ENCODE data around the gene EFCAB8.
A peak's percentile ranks its signal among the peaks of the same experiment; 100 is the strongest.

Gene EFCAB8

DNA sequence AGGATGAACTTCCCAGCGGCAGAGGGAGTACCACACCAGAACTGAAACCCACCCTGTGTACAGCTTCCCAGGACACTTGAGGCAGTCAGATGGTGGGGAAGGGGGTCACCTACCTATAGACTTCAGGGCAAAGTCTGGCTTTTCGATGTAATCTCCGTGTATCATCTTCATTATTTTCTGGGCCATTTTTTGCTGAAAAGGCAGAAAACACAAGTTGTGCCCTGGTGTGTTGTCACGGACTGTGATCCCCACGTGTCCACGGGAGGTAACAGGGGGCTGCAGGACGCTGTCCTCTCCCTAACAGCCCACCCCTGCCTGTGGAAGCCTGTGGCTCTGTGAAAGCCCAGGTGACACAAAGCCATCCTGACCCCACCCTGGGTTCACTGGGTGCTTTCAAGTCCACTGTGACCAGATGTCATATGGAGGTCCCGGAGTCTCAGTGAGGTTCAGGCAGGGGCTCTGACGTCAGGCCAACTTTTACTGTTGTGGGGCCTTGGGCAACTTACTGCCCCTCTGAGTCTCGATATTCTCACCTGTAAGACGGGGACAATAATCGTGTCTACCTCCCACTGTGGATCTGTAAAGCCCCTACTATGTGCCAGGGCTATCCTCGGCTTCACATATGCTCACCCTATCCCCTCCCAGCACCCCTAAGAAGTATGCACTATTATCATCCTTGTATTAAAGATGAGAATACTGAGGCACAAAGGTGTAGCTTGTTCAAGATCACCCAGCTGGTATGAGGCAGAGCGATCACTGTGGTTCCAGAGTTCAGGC is 131.0 kb downstream of the EFCAB8 start:
- DNase-seq: no peak

GRCh38 chr20:32990426-32990825 is 131.7 kb downstream of the EFCAB8 start:
- DNase-seq: no peak

DNA sequence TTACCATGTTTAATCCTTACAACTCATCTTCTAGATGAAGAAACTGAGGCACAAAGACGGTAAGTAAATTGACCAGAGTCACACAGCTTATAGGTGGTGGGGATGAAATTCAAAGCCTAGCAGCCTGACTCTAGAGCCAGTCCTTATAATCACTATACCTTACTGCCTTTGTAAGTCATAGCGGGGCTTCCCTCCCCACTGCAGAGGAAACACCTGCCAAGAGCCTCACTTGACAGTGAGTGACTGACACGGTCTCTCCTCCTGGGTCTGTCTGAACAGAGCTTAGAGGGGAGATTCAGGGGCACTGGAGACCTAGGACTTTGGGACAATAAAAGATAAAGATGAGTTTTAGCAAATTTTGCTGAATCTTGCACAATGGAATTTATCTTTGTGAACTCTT is 132.7 kb downstream of the EFCAB8 start:
- no peak for DNase-seq

GRCh38 chr20:32991792-32992641 is 133.3 kb downstream of the EFCAB8 start:
- no peak for DNase-seq

DNA sequence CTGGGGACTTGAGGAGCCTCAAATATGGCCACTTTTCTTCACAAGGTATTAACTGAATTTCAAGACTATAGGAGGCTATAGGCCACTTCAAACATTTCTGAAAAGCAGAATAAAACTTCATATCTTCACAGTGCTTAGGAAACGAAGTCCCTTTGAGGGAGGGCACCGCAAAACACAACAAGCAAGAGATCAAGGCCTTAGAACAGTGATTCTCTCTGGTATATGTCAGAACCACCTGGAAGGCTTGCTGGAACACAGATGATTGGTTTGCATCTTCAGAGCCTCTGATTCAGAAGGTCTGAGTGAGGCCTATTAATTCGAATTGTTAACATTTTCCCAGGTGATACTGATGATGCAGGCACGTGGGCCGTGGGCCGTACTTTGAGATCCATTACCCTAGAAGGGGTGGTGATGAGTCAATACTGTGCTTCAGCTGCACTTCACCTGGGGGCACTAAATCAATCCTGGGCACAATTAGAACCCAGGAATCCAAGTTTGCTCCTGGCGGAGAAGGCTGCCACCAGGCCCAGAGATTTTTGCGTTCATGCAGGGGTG is 134.8 kb downstream of the EFCAB8 start:
- DNase-seq: no peak

DNA sequence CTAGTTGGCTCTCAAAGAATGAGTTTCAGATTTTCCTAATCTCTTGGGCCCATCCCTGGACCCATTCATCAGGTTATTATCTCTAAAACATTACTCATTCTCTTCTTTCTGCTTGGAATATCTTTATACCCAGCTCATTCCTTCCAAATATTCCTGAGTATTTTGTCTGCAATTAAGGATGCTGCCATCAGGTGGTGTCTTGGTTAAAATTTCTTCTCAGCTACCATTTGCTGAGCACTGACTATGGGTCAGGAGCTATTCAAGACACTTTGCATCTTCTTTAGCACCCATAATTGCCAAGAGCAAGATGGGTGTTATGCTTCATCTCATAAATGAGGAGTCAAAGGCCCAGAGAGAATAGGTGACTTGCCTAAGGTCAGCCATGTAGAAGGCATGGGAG is 137.1 kb downstream of the EFCAB8 start:
- no peak for DNase-seq

- no peak for DNase-seq
Measured at GRCh38 chr20:32997431-32997830, 138.7 kb downstream of the EFCAB8 start.

- no peak for DNase-seq
Measured at GRCh38 chr20:32999603-33000250, 141.0 kb downstream of the EFCAB8 start.

DNA sequence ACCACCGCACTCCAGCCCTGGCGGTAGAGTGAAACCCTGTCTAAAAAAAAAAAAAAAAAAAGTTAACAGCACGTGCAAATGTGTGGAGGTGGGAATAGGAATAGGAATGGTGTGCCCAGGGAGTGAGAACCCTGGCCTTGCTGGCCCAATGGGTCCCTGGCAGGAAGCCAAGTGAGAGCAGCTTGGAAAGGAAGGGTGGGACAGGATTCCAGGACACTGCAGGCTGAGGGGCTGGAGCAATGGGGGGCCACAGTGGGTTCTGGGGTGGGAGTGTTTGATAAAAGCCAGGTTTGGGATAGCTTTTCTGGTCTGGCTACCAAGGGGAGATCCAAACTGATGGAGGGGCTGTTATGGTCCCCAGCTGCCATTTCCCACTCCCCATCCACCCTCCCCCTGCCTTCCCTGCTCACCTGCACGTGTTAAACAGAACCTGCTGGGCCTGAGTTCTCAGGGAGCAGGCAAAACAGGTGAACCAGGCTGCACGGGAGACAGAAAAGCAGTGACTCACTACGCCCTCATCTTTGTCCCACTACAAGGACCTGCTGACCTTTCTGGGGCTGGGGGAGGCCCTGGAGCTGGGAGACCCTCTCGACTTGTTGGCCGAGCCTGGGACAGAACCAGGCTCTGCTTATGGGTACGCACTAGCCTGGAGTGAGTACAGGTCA is 142.2 kb downstream of the EFCAB8 start:
- DNase-seq: no peak

GRCh38 chr20:33002087-33002808 is 143.5 kb downstream of the EFCAB8 start:
- DNase-seq: no peak

DNA sequence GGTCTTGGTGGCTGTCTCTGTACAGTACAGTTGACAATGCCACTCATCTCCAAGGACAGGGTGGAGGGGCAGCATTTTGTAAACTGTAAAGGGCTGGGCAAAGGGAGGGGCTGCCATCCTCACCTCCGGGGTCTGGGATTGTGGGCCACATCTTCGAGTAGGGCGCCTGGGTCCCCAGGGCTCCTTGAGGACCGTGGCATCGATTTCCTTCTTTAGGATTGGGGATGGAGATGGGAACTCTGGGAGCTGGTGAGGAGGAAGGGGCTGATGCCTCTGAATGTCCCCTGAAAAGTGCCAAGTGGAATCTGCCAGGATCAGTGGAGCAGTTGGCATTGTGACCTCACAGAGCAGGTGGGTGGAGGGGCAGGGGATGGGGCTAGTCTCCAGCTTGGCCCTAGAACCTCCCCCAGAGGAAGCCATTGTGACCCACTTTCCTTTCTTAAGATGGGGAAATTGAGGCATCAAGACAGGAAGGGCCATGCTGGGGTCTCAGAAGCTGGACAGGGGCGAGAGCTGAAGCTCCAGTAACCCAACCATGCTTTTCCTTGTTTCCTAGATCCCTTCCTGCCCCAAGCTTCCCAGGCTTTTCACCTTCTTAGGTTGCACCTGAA is 145.5 kb downstream of the EFCAB8 start, which contains the start of gene SUN5:
Gene SUN5, minus strand, starts transcription at position 293 of the 611 bp plus-strand sequence. Its CDS starts 93 bp downstream, at position 200.
- no peak for DNase-seq

DNA sequence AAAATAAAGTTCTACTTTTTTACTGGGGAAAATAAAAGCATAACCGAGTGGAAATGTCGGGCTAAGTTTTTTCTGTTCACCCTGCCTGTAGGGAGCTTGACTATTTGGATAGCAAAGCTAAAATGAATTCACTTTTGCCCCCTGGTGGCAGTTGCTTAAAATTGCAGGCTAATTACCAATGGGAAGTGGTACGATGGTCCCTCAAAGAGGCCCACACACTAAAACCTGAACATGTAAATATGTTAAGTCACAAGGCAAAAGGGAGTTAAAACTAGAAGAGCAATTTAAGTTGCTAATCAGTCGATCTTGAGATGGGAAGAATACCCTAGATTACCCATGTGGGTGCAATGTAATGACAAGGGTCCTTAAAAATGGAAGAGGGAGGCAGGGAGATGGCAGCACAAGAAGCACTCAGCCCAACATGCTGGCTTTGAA is 146.4 kb downstream of the EFCAB8 start:
- peak; percentile 8 for DNase-seq

- DNase-seq: no peak
Measured at GRCh38 chr20:33005908-33006775, 147.4 kb downstream of the EFCAB8 start.

GRCh38 chr20:33006776-33007375 is 148.2 kb downstream of the EFCAB8 start:
- no peak for DNase-seq

- DNase-seq: no peak
Measured at GRCh38 chr20:33007376-33008335, 148.9 kb downstream of the EFCAB8 start, which contains the start of gene BPIFB2. BPIFB2 (plus strand) TSS chr20:33007704; CDS start chr20:33008575, 871 bp downstream.

- DNase-seq: no peak
Measured at GRCh38 chr20:33008336-33009213, 149.9 kb downstream of the EFCAB8 start.
